Kidney (tissue), 14 donors: ENCODE results near the gene RARA. TPM values are rescaled to one million over a fixed set of nuclear protein-coding genes. Genes with fewer than 3 reads are reported as not detected.

Experiments
- DNase-seq, 5 donors: peaks; one replicate each; pipeline ENCODE4 v3.0.0-alpha.2; 2013 to 2020
- FAIRE-seq: peaks from 2 replicates; lab custom pipeline; 2012; peaks lifted over from hg19 to GRCh38; lab: Jason Lieb, UNC
- H3K27ac ChIP-seq, 2 donors: one replicate each; pipeline ENCODE4 v1.7.0; 2013; ENCODE audit warnings: low read depth in 2 of 2, low read length in 2 of 2, inconsistent platforms in 1 of 2
- H3K27me3 ChIP-seq: one replicate; pipeline ENCODE4 v1.7.1; 2013; ENCODE audit warnings: low read length, inconsistent platforms; ENCODE audit not compliant: control insufficient read depth, insufficient read depth
- H3K36me3 ChIP-seq, 3 donors: one replicate each; pipeline versions ENCODE4 v1.7.0 to v1.7.1; 2013; ENCODE audit warnings: low read length in 3 of 3, control low read depth in 1 of 3, inconsistent platforms in 1 of 3; ENCODE audit not compliant: insufficient read depth in 3 of 3, control insufficient read depth in 2 of 3
- H3K4me1 ChIP-seq, 3 donors: one replicate each; pipeline versions ENCODE4 v1.7.0 to v1.7.1; 2013; ENCODE audit warnings: low read length in 3 of 3, inconsistent platforms in 1 of 3, low read depth in 1 of 3; ENCODE audit not compliant: control insufficient read depth in 2 of 3, insufficient read depth in 2 of 3
- H3K4me3 ChIP-seq, 3 donors: one replicate each; pipeline versions ENCODE4 v1.7.0 to v1.8.1; 2013; ENCODE audit warnings: low read length in 3 of 3, control low read depth in 1 of 3, inconsistent platforms in 1 of 3
- H3K9ac ChIP-seq, 3 donors: one replicate each; pipeline versions ENCODE4 v1.7.0 to v1.7.1; 2013; ENCODE audit warnings: low read length in 3 of 3, control low read depth in 1 of 3, inconsistent platforms in 1 of 3
- H3K9me3 ChIP-seq, 3 donors: one replicate each; pipeline versions ENCODE4 v1.7.0 to v1.7.1; 2013; ENCODE audit warnings: low read length in 3 of 3, control low read depth in 1 of 3, inconsistent platforms in 1 of 3; ENCODE audit not compliant: control insufficient read depth in 2 of 3, insufficient read depth in 1 of 3
- CTCF ChIP-seq: IDR thresholded peaks from 3 replicates; pipeline ENCODE4 v1.5.1; 2012; ENCODE audit warnings: mild to moderate bottlenecking, moderate library complexity, borderline replicate concordance; ENCODE audit not compliant: insufficient read depth; ENCODE audit errors: extremely low read depth
- intact Hi-C: fragments of 100-400 bp; cut with DNase I; formaldehyde crosslinking; loops from one replicate; pipeline ENCODE4 v1.11.1; 2022
- polyA plus RNA-seq: library from polyadenylated mRNA; stranded (reverse); fragments of 350-450 nt; fragmentation: Illumina TruSeq; extraction: RNeasy Lipid Tissue Mini Kit (QIAGEN cat#74804); gene quantifications from one replicate; pipeline ENCODE4 v1.2.3, GENCODE V29; 2014; ENCODE audit warnings: low read depth, low replicate concordance; ENCODE audit not compliant: insufficient read depth
- total RNA-seq: library from RNA; stranded (reverse); fragmentation: NEBNext Ultra II Directional; extraction: Animal tissue kit (Norgen Biotek cat#: 25700); gene quantifications from one replicate; pipeline ENCODE4 v1.2.1, GENCODE V29; 2021
- donor health status: control.
- donor health status: control.
- donor health status: control.
- donor health status: control.
- donor health status: control.
- donor health status: DM: yes; HTN: yes; CAD: no.
- donor health status: Normal renal cell carcinoma (clear cell type).

The RARA gene
- total and polyA plus RNA-seq, 2 donors from 2014 or later, result 22.5 to 45.7 TPM

- TF ChIP-seq CTCF, result no peak
- intact Hi-C loops, result loop anchor here (5.0 kb wide), 1 partner anchor 46 kb away; no protein-coding TSS in a partner anchor
- H3K27me3 ChIP-seq, result no peaks in the 10 kb centered on the region
These were observed 2.6 kb upstream of the RARA start for GRCh38 chr17:40306395-40306794.

DNA sequence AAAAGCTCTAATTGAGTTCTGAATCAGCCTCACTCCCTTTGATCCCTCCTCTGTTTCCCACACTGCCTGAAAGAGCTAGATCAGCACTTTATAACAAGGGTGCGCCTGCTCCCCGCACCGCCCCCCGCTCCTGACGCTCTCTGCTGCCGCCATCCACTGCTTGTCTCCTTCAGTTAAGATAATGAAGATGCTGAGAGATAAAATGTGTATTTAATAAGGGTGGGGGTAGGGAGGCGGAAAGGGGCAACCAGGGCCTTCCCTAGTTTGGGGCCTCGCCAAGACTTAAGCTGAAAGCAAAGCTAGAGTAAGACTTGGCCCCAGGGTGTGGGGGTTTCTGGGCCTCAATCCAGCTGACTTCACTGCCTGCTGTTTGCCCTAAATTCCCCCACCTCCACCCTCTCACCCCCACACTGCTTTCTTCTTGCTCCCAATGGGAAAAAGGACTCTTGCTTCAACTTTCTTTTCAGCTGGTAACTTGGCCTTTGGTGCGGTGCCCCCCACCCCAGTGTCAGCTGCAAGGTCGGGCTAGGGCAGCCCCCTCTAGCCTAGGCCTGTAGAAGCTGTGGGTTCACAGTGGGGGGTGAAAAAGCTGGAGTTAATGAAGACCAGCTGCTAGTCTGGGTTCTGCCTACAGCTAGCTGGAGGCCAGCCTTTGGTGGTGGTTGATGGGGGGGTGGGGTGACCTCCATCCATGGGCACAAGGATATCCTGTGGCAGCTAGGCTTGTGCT is 1.8 kb upstream of the RARA start:
- Histone ChIP-seq H3K9ac (peak overlapping the region in 1 of 3 donors; percentile 37), H3K27me3 (no peaks in the 10 kb centered on the region), H3K4me1 (peaks cover 12 to 64% (median 60%) of the 10 kb centered on the region in 3 donors), H3K9me3 (no peaks in the 10 kb centered on the region), H3K36me3 (peaks cover 0 to 3% (median 0%) of the 10 kb centered on the region in 3 donors), H3K27ac (peak overlapping the region; percentile 52 to 66), H3K4me3 (no peak overlapping the region)
- FAIRE-seq (no peak), DNase-seq (peak; percentile 35 to 75 (median 61))
- intact Hi-C loops, result loop anchor here (5.0 kb wide), 1 partner anchor 45 kb away; no protein-coding TSS in a partner anchor
- TF ChIP-seq CTCF, result no peak

More at GRCh38 chr17:40306395-40306794, 2.6 kb upstream of the RARA start:
- H3K27ac ChIP-seq, result peak overlapping the region; percentile 58 to 66
- H3K9ac ChIP-seq, result peak overlapping the region in 2 of 3 donors; percentile 21 to 37
- H3K9me3 ChIP-seq, result no peaks in the 10 kb centered on the region
- no peak overlapping the region for H3K4me3 ChIP-seq
- no peak for FAIRE-seq
- H3K4me1 ChIP-seq, result peaks cover 12 to 57% (median 52%) of the 10 kb centered on the region in 3 donors
- H3K36me3 ChIP-seq, result peaks cover 0 to 3% (median 0%) of the 10 kb centered on the region in 3 donors
- DNase-seq, result no peak

- H3K36me3 ChIP-seq, result peaks cover 0 to 3% (median 0%) of the 10 kb centered on the region in 3 donors
- intact Hi-C loops, result loop anchor here (5.0 kb wide), 1 partner anchor 45 kb away; no protein-coding TSS in a partner anchor
- TF ChIP-seq CTCF, result no peak
- H3K27me3 ChIP-seq, result no peaks in the 10 kb centered on the region
- peak in 2 of 5 donors; percentile 25 to 55 for DNase-seq
- FAIRE-seq, result no peak
- H3K9me3 ChIP-seq, result no peaks in the 10 kb centered on the region
- H3K4me3 ChIP-seq, result no peak overlapping the region
- peak overlapping the region; percentile 32 to 52 for H3K27ac ChIP-seq
- peak overlapping the region in 1 of 3 donors; percentile 67 for H3K9ac ChIP-seq
- H3K4me1 ChIP-seq, result peaks cover 12 to 70% (median 66%) of the 10 kb centered on the region in 3 donors
These were observed 1.2 kb upstream of the RARA start for GRCh38 chr17:40307740-40308239.
